K562 (cell line): Measurements from ENCODE around the gene NARF. TPM values are rescaled to one million over a fixed set of nuclear protein-coding genes. Genes with fewer than 3 reads are reported as not detected.

Experiments used
- ATAC-seq: fragments of 200-7000 bp; cut with Tn5 transposase; 3 replicates; pipeline ENCODE4 v1.9.1; 2020; ENCODE audit warnings: moderate library complexity
- BruUV-seq: library from RNA; stranded (reverse); fragments of 400-500 nt; replicated peaks from 2 replicates; lab custom pipeline; 2021; lab: Mats Ljungman, UMichigan
- CTCF ChIA-PET: fragments of 300-600 bp; formaldehyde crosslinking; extraction: SDS; loops from one replicate; lab custom pipeline; 2021; ENCODE audit warnings: low intra/inter-chr PET ratio; lab: Yijun Ruan, JAX
- POLR2A ChIA-PET: fragments of 300-600, 350-650 bp; sonication (Branson Sonifier 250); formaldehyde crosslinking; extraction: SDS; loops from one replicate; lab custom pipeline; 2021; ENCODE audit warnings: antibody characterized with exemption, inconsistent platforms; lab: Yijun Ruan, JAX
- DNase-seq, 4 experiments: peaks; one replicate each; pipeline versions ENCODE4 v3.0.0 to v3.0.0-alpha.2; 2011 to 2018; ENCODE audit warnings: low spot score in 3 of 4, mixed read lengths in 3 of 4; ENCODE audit errors: extremely low read depth in 1 of 4
- FAIRE-seq: peaks from 2 replicates; lab custom pipeline; 2011; peaks lifted over from hg19 to GRCh38; lab: Jason Lieb, UNC
- H2AFZ ChIP-seq: 2 replicates; pipeline ENCODE4 v1.6.0; 2011; ENCODE audit warnings: low read depth, low read length, control low read depth, inconsistent platforms
- H3K27ac ChIP-seq: fragments of 200-600 bp; 3 replicates; pipeline ENCODE4 v1.8.0; 2011; ENCODE audit warnings: low read depth, mild to moderate bottlenecking, control low read depth, inconsistent platforms, low read length, moderate library complexity, mixed read lengths; ENCODE audit errors: extremely low read depth
- H3K27me3 ChIP-seq, 2 experiments: fragments of 300-600 bp in 1 of 2; 2 replicates in 1 of 2; 3 replicates in 1 of 2; pipeline versions ENCODE4 v1.6.0 to v1.8.0; 2011; ENCODE audit warnings: inconsistent platforms in 2 of 2, low read length in 2 of 2, mild to moderate bottlenecking in 1 of 2, mixed read lengths in 1 of 2, moderate library complexity in 1 of 2; ENCODE audit not compliant: control insufficient read depth in 2 of 2, insufficient read depth in 2 of 2
- H3K36me3 ChIP-seq: fragments of 300-600 bp; 3 replicates; pipeline ENCODE4 v1.8.0; 2011; ENCODE audit warnings: mild to moderate bottlenecking, low read length, inconsistent platforms; ENCODE audit not compliant: control insufficient read depth, insufficient read depth
- H3K4me1 ChIP-seq, 2 experiments: fragments of 200-600 bp in 1 of 2; replicated peaks in 1 of 2; 2 replicates in 1 of 2; 3 replicates in 1 of 2; pipeline versions ENCODE4 v1.5.1 to v1.8.0; 2011; ENCODE audit warnings: inconsistent platforms in 2 of 2, low read length in 2 of 2, mild to moderate bottlenecking in 1 of 2, mixed read lengths in 1 of 2, moderate library complexity in 1 of 2; ENCODE audit not compliant: control insufficient read depth in 2 of 2, insufficient read depth in 2 of 2
- H3K4me2 ChIP-seq: 2 replicates; pipeline ENCODE4 v1.6.1; 2011; ENCODE audit warnings: low read length, control low read depth, inconsistent platforms, mixed read lengths; ENCODE audit not compliant: insufficient read depth
- H3K4me3 ChIP-seq: fragments of 200-600 bp; sonication (generic), shearing (Covaris generic); 2 replicates; pipeline ENCODE4 v1.5.1; 2016; ENCODE audit warnings: control low read depth, inconsistent platforms
- H3K79me2 ChIP-seq: fragments of 200-600 bp; 3 replicates; pipeline ENCODE4 v1.8.0; 2011; ENCODE audit warnings: low read length, inconsistent platforms; ENCODE audit not compliant: control insufficient read depth, insufficient read depth
- H3K9ac ChIP-seq, 2 experiments: 2 replicates each; pipeline versions ENCODE4 v1.6.0 to v1.6.1; 2011; ENCODE audit warnings: low read depth in 2 of 2, low read length in 2 of 2, control low read depth in 1 of 2, inconsistent platforms in 1 of 2, mild to moderate bottlenecking in 1 of 2, mixed read lengths in 1 of 2; ENCODE audit not compliant: insufficient read depth in 1 of 2
- H3K9me1 ChIP-seq: one replicate; pipeline ENCODE4 v1.6.0; 2011; ENCODE audit warnings: inconsistent platforms, mild to moderate bottlenecking, low read length, moderate library complexity; ENCODE audit not compliant: control insufficient read depth, insufficient read depth
- H3K9me3 ChIP-seq: replicated peaks from 2 replicates; pipeline ENCODE4 v1.5.1; 2011; ENCODE audit warnings: low read depth, low read length, inconsistent platforms; ENCODE audit not compliant: control insufficient read depth, insufficient read depth
- H4K20me1 ChIP-seq: replicated peaks from 2 replicates; pipeline ENCODE4 v1.6.1; 2011; ENCODE audit warnings: low read length, inconsistent platforms, mixed read lengths; ENCODE audit not compliant: control insufficient read depth, insufficient read depth
- FOSL1 ChIP-seq: fragments of 200-800 bp; sonication (Bioruptor generic); conservative IDR thresholded peaks from 2 replicates; pipeline ENCODE4 v1.6.1; 2016; ENCODE audit warnings: missing genetic modification characterization, missing compliant biosample characterization
- HNRNPLL ChIP-seq: fragments of 200-400 bp; formaldehyde crosslinking; IDR thresholded peaks from 2 replicates; pipeline ENCODE4 v1.6.1; 2017; ENCODE audit warnings: low read length, low read depth, mild to moderate bottlenecking; ENCODE audit not compliant: poor library complexity, severe bottlenecking
- NBN ChIP-seq: fragments of 450-650 bp; IDR thresholded peaks from 2 replicates; pipeline ENCODE4 v1.6.1; 2016; ENCODE audit warnings: low read depth, mild to moderate bottlenecking
- NRF1 ChIP-seq, 2 experiments: fragments of 450-650 bp; IDR thresholded peaks in 1 of 2; conservative IDR thresholded peaks in 1 of 2; 2 replicates each; pipeline ENCODE4 v1.6.1; 2014; ENCODE audit warnings: mild to moderate bottlenecking in 2 of 2
- POLR2H ChIP-seq: IDR thresholded peaks from 2 replicates; pipeline ENCODE4 v1.6.1; 2016; ENCODE audit warnings: missing genetic modification characterization, low read depth, mild to moderate bottlenecking, control low read depth, missing compliant biosample characterization, moderate library complexity
- ZNF277 ChIP-seq: fragments of 250-450 bp; sonication (Bioruptor Pico); IDR thresholded peaks from 2 replicates; pipeline ENCODE4 v1.8.0; 2022; ENCODE audit warnings: inconsistent platforms, mild to moderate bottlenecking, moderate library complexity, borderline replicate concordance
- WGBS: fragments of 100-300 bp; shearing (Covaris generic); methylation state at CpG from one replicate; pipeline ENCODE4 v1.1.6; 2016; ENCODE audit warnings: low coverage, mixed read lengths; ENCODE audit not compliant: insufficient coverage; ENCODE audit errors: missing lambda C conversion rate; 5-methylcytosine and 5-hydroxymethylcytosine counted together
- in situ Hi-C: fragments of 300-500 bp; cut with MboI; formaldehyde crosslinking; loops from 4 replicates; pipeline ENCODE4 v1.15.0; 2018; ENCODE audit warnings: inconsistent platforms, mixed read lengths
- intact Hi-C: fragments of 100-400 bp; cut with micrococcal nuclease; formaldehyde crosslinking; loops from 2 replicates; pipeline ENCODE4 v1.14.2; 2022
- polyA plus RNA-seq, 8 experiments: library from polyadenylated mRNA; depleted of rRNA in 4 of 8; stranded (reverse) in 5 of 8; unstranded in 3 of 8; fragments of >200 nt; fragmentation: Nextera tagmentation in 2 of 8; fragmentation: Illumina TruSeq in 1 of 8; extraction: Ambion mirVana in 2 of 8; extraction: Trizol in 1 of 8; gene quantifications; 2 replicates each; pipeline versions ENCODE4 v1.2.1 to v1.2.3, GENCODE V29; 2011 to 2014; ENCODE audit warnings: inconsistent platforms in 1 of 8, missing spikeins in 1 of 8
- total RNA-seq, 7 experiments: library from RNA; depleted of rRNA in 6 of 7; stranded (reverse); fragments of >200 nt in 6 of 7; fragmentation: Illumina TruSeq in 2 of 7; extraction: Trizol in 2 of 7; gene quantifications; 2 replicates each; pipeline versions ENCODE4 v1.2.1 to v1.2.3, GENCODE V29; 2011 to 2021; ENCODE audit warnings: low replicate concordance in 1 of 7

Gene NARF
- total and polyA plus RNA-seq, 9 of the 15 experiments (the other 6 are each of a cell fraction or from before 2014, with no cell fraction given) = 60.4 to 423 (median 132) TPM

GRCh38 chr17:82531431-82531881 lies 72.9 kb downstream of the NARF start (continued):
- TF ChIP-seq POLR2H (tag) = no peak

GRCh38 chr17:82534401-82534812 lies 75.9 kb downstream of the NARF start:
- ChIA-PET POLR2A (interaction anchor here (0.5 to 3.3 kb wide), 6 partner anchors 8 to 92 kb away, joined by 3 to 16 read pairs (median 4); no protein-coding TSS in a partner anchor), CTCF (no interaction called here)
- peaks cover 72% of the 10 kb centered on the region for H4K20me1 ChIP-seq
- H3K9me1 ChIP-seq = peaks cover 9% of the 10 kb centered on the region
- peaks cover 100% of the 10 kb centered on the region for H3K79me2 ChIP-seq
- no TSS peak for BruUV-seq
- H3K9ac ChIP-seq = peak overlapping the region in 1 of 2 experiments; percentile 81; a peak in 1 of 4 replicates
- DNase-seq (no peak), FAIRE-seq (no peak), ATAC-seq (peak; percentile 73)
- no peaks in the 10 kb centered on the region for H3K27me3 ChIP-seq
- 47% methylated on average over 7 of the region's 7 CpGs for WGBS
- H3K9me3 ChIP-seq = no peaks in the 10 kb centered on the region
- peak overlapping the region; percentile 26; the same call in 1 of the 2 replicates for H3K4me2 ChIP-seq
- peaks cover 20 to 47% of the 10 kb centered on the region in 2 experiments for H3K4me1 ChIP-seq
- intact Hi-C loops (no loop called here), in situ Hi-C loops (no loop called here)
- H3K36me3 ChIP-seq = peaks cover 30% of the 10 kb centered on the region
- peak; percentile 48 for TF ChIP-seq HNRNPLL
- peak in 1 of 2 experiments; percentile 2; a peak in 1 of 4 replicates for TF ChIP-seq NRF1 (conservative IDR thresholded peaks at IDR 0.05 in 1 of 2, IDR thresholded peaks at IDR 0.05 in 1 of 2)
- no peak for TF ChIP-seq FOSL1 (tag)
- no peak for TF ChIP-seq ZNF277 (CRISPR knock-in tag)
- TF ChIP-seq NBN = no peak
- H2AFZ ChIP-seq = no peak overlapping the region
- no peak overlapping the region for H3K4me3 ChIP-seq
- H3K27ac ChIP-seq = peak overlapping the region; percentile 30; the same call in 1 of the 3 replicates
